ENCODE data around the gene DLEC1. TPM values are rescaled to one million over a fixed set of nuclear protein-coding genes. Genes with fewer than 3 reads are reported as not detected.

Gene DLEC1
- polyA plus RNA-seq, 1 donor from 2014 or later = 0.25 TPM

DNA sequence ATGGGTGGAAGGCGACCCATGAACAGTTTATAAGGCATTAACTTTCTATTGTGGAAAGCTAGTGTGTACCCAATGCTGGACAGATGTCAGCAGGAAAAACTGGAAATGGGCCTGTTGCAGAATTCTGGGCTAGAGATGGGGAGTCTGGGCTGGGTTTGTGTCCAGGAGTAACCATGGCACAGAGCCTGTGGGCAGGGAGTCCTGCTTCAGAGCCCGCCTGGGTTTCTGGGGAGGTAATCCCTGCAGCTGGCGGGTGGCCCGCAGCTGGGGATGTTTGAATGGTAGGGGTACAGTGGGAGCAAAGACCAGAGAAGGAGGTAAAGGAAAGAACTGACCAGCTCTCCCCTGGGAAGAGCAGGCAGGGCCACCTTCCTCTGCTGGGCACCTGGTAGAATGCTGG lies 72.2 kb downstream of the DLEC1 start:
- H3K36me3 ChIP-seq (ENCODE audit: insufficient read depth, low read length) = no peaks in the 10 kb centered on the region
- TF ChIP-seq RAD21 (conservative IDR thresholded peaks at IDR 0.05) (no peak), POLR2AphosphoS5 (IDR thresholded peaks at IDR 0.05) (no peak), MXI1 (conservative IDR thresholded peaks at IDR 0.05; ENCODE audit: poor library complexity, severe bottlenecking) (no peak), SMC3 (conservative IDR thresholded peaks at IDR 0.05; ENCODE audit: poor library complexity) (no peak), EZH2 (IDR thresholded peaks at IDR 0.05; ENCODE audit: borderline replicate concordance, insufficient read depth, low read length, poor library complexity, severe bottlenecking) (no peak), EP300 (conservative IDR thresholded peaks at IDR 0.05; ENCODE audit: poor library complexity, severe bottlenecking) (no peak), TAF1 (IDR thresholded peaks at IDR 0.05; ENCODE audit: low read depth) (no peak)
- TF ChIP-seq, protein P1, sequence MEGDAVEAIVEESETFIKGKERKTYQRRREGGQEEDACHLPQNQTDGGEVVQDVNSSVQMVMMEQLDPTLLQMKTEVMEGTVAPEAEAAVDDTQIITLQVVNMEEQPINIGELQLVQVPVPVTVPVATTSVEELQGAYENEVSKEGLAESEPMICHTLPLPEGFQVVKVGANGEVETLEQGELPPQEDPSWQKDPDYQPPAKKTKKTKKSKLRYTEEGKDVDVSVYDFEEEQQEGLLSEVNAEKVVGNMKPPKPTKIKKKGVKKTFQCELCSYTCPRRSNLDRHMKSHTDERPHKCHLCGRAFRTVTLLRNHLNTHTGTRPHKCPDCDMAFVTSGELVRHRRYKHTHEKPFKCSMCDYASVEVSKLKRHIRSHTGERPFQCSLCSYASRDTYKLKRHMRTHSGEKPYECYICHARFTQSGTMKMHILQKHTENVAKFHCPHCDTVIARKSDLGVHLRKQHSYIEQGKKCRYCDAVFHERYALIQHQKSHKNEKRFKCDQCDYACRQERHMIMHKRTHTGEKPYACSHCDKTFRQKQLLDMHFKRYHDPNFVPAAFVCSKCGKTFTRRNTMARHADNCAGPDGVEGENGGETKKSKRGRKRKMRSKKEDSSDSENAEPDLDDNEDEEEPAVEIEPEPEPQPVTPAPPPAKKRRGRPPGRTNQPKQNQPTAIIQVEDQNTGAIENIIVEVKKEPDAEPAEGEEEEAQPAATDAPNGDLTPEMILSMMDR (IDR thresholded peaks at IDR 0.05; ENCODE audit: poor library complexity, severe bottlenecking) = no peak
- TF ChIP-seq, protein P2, sequence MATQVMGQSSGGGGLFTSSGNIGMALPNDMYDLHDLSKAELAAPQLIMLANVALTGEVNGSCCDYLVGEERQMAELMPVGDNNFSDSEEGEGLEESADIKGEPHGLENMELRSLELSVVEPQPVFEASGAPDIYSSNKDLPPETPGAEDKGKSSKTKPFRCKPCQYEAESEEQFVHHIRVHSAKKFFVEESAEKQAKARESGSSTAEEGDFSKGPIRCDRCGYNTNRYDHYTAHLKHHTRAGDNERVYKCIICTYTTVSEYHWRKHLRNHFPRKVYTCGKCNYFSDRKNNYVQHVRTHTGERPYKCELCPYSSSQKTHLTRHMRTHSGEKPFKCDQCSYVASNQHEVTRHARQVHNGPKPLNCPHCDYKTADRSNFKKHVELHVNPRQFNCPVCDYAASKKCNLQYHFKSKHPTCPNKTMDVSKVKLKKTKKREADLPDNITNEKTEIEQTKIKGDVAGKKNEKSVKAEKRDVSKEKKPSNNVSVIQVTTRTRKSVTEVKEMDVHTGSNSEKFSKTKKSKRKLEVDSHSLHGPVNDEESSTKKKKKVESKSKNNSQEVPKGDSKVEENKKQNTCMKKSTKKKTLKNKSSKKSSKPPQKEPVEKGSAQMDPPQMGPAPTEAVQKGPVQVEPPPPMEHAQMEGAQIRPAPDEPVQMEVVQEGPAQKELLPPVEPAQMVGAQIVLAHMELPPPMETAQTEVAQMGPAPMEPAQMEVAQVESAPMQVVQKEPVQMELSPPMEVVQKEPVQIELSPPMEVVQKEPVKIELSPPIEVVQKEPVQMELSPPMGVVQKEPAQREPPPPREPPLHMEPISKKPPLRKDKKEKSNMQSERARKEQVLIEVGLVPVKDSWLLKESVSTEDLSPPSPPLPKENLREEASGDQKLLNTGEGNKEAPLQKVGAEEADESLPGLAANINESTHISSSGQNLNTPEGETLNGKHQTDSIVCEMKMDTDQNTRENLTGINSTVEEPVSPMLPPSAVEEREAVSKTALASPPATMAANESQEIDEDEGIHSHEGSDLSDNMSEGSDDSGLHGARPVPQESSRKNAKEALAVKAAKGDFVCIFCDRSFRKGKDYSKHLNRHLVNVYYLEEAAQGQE (IDR thresholded peaks at IDR 0.05; ENCODE audit: borderline replicate concordance) = no peak
- H3F3A ChIP-seq (ENCODE audit: insufficient read depth, low read length, poor library complexity, severe bottlenecking) = no peaks in the 10 kb centered on the region
- no peak overlapping the region for H3K9ac ChIP-seq (ENCODE audit: low read length)
- H4K20me1 ChIP-seq (ENCODE audit: insufficient read depth) = no peaks in the 10 kb centered on the region
- no peaks in the 10 kb centered on the region for H3K9me2 ChIP-seq (ENCODE audit: insufficient read depth, low read length)
- no peaks in the 10 kb centered on the region for H3K9me3 ChIP-seq (ENCODE audit: low read length)
- H2AFZ ChIP-seq (ENCODE audit: low read depth, low read length) = no peak overlapping the region
- no peaks in the 10 kb centered on the region for H3K27me3 ChIP-seq (ENCODE audit: insufficient read depth, low read depth, low read length)
- H3K4me3 ChIP-seq (ENCODE audit: low read length) = no peak overlapping the region
- H3K79me2 ChIP-seq (replicated peaks; ENCODE audit: insufficient read depth, low read length) = no peaks in the 10 kb centered on the region
- H3K27ac ChIP-seq (ENCODE audit: low read length) = no peak overlapping the region
- H3K4me2 ChIP-seq (ENCODE audit: low read length) = no peak overlapping the region

GRCh38 chr3:38111696-38112377 lies 72.8 kb downstream of the DLEC1 start:
- Histone ChIP-seq H3K27ac (ENCODE audit: low read length) (no peak overlapping the region), H4K20me1 (ENCODE audit: insufficient read depth) (no peaks in the 10 kb centered on the region), H2AFZ (ENCODE audit: low read depth, low read length) (no peak overlapping the region), H3K36me3 (ENCODE audit: insufficient read depth, low read length) (no peaks in the 10 kb centered on the region), H3K9me3 (ENCODE audit: low read length) (no peaks in the 10 kb centered on the region), H3K4me3 (ENCODE audit: low read length) (no peak overlapping the region), H3F3A (ENCODE audit: insufficient read depth, low read length, poor library complexity, severe bottlenecking) (no peaks in the 10 kb centered on the region), H3K4me2 (ENCODE audit: low read length) (no peak overlapping the region), H3K9ac (ENCODE audit: low read length) (no peak overlapping the region), H3K9me2 (ENCODE audit: insufficient read depth, low read length) (no peaks in the 10 kb centered on the region), H3K79me2 (replicated peaks; ENCODE audit: insufficient read depth, low read length) (no peaks in the 10 kb centered on the region), H3K27me3 (ENCODE audit: insufficient read depth, low read depth, low read length) (no peaks in the 10 kb centered on the region)
- TF ChIP-seq EZH2 (IDR thresholded peaks at IDR 0.05; ENCODE audit: borderline replicate concordance, insufficient read depth, low read length, poor library complexity, severe bottlenecking) = no peak
- no peak for TF ChIP-seq RAD21 (conservative IDR thresholded peaks at IDR 0.05)
- TF ChIP-seq EP300 (conservative IDR thresholded peaks at IDR 0.05; ENCODE audit: poor library complexity, severe bottlenecking) = no peak
- TF ChIP-seq MXI1 (conservative IDR thresholded peaks at IDR 0.05; ENCODE audit: poor library complexity, severe bottlenecking) = no peak
- TF ChIP-seq, protein P2 (IDR thresholded peaks at IDR 0.05; ENCODE audit: borderline replicate concordance) = no peak
- no peak for TF ChIP-seq POLR2AphosphoS5 (IDR thresholded peaks at IDR 0.05)
- no peak for TF ChIP-seq SMC3 (conservative IDR thresholded peaks at IDR 0.05; ENCODE audit: poor library complexity)
- TF ChIP-seq TAF1 (IDR thresholded peaks at IDR 0.05; ENCODE audit: low read depth) = no peak
- TF ChIP-seq, protein P1 (IDR thresholded peaks at IDR 0.05; ENCODE audit: poor library complexity, severe bottlenecking) = no peak
